Loucy (cell line): ENCODE data around the gene PPP2R5C.

Experiments
- EZH2phosphoT487 ChIP-seq: fragments of 200-600 bp; IDR thresholded peaks from 2 replicates; pipeline ENCODE4 v1.6.1; 2018; ENCODE audit warnings: antibody characterized with exemption, mild to moderate bottlenecking, moderate library complexity, borderline replicate concordance
- TF ChIP-seq, protein P1 (sequence below): fragments of 200-600 bp; sonication (generic); conservative IDR thresholded peaks from 2 replicates; pipeline ENCODE4 v1.5.1; 2014; ENCODE audit warnings: mild to moderate bottlenecking, antibody characterized with exemption, low read length

DNA sequence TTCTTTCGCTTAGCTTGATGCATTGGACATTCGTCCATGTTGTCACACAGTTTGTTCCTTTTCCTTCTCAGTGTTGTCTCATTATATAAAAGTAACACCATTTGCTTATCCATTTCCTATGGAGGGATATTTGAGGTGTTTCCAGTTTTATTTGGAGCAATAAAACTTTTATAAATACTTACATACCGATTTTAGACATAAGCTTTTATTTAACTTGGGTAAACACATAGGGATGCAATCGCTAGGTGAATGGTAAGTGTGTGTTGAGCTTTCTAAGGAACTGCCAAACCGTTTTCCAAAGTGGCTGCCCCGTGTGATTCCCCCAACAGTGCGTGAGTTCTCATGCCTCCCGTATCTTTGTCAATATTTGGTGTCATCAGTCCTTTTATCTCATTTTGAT is 107.7 kb downstream of the PPP2R5C start:
- no peak for TF ChIP-seq EZH2phosphoT487
- TF ChIP-seq, protein P1, sequence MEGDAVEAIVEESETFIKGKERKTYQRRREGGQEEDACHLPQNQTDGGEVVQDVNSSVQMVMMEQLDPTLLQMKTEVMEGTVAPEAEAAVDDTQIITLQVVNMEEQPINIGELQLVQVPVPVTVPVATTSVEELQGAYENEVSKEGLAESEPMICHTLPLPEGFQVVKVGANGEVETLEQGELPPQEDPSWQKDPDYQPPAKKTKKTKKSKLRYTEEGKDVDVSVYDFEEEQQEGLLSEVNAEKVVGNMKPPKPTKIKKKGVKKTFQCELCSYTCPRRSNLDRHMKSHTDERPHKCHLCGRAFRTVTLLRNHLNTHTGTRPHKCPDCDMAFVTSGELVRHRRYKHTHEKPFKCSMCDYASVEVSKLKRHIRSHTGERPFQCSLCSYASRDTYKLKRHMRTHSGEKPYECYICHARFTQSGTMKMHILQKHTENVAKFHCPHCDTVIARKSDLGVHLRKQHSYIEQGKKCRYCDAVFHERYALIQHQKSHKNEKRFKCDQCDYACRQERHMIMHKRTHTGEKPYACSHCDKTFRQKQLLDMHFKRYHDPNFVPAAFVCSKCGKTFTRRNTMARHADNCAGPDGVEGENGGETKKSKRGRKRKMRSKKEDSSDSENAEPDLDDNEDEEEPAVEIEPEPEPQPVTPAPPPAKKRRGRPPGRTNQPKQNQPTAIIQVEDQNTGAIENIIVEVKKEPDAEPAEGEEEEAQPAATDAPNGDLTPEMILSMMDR: no peak
